GOT3 (cell line): ENCODE data around the gene C2orf76.
"Not testable (repeated sequence)": the region's sequence is repeated elsewhere in the genome, so short reads cannot be mapped to it uniquely, and the experiment has no call there.

Source experiments
- DNase-seq: peaks from one replicate; lab custom pipeline; 2025; ENCODE audit warnings: mixed read lengths; lab: John Stamatoyannopoulos, UW

C2orf76 gene

GRCh38 chr2:119294671-119295070, 72.0 kb downstream of the C2orf76 start:
- no peak for DNase-seq

DNA sequence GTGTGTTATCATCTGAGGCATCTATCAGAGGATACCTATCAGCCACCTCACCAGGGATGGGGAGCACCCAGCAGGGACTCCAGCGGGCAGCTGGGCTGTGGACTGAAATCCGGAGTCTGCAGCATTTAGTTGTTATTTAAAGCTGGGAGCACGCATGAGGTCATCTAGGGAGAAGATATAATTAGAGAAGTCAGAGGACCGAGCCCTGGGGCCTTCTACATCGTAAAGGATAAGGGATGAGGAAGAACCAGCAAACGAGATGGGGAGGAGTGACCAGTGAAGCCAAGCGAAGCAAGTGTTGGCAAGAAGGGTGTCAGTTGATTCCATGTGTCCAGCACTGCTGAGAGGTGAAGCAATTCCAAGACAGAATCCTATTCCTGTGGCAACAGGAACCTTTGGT, 72.7 kb downstream of the C2orf76 start:
- no peak for DNase-seq

- no peak for DNase-seq
Observed at GRCh38 chr2:119293254-119293653, 73.4 kb downstream of the C2orf76 start.

DNA sequence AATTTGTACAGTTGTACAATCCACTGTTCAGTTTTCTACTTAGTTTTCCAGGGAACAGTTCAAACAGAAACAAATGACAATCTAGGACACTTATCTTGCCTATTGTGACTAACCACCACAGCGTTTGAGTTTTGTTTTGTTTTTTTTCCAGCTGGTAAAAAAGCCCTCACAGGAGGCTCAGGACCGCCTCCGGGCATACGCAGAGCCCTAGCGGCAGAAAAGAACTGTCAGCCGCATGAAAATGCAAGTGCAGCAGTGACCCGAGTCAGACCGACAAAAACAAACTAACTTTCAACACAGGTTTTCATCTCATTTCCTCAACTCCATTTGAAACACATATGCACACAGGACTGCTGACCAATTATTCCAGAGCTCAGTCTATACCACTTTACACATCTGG, 74.4 kb downstream of the C2orf76 start:
- no peak for DNase-seq

DNA sequence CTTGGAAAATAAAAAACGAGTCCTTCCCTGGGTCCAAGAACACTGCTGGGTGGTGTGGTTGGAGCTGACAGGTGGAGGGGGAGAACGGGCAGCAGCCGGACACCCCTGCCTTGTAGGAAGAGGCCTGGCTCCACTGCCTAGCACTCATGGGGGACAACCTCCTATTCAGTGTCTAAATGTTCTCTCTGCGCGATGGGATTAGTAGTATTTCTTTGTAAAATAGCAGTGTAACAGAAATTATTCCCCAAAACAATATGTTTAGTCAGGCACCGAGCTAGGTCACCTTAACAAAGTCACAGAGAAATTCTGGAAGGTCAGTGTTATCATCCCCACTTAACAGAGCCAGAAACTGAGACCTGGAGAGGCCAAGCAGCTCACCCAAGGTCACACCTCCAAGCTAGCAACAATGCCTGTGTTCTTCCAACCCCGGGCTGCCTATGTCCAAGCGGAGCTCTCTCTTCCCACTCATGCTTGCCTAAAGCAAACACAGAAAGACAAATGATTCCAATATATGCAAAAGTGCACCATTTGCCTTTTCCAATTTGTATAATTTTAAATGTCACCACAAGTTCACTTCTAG, 75.0 kb downstream of the C2orf76 start:
- no peak for DNase-seq

DNA sequence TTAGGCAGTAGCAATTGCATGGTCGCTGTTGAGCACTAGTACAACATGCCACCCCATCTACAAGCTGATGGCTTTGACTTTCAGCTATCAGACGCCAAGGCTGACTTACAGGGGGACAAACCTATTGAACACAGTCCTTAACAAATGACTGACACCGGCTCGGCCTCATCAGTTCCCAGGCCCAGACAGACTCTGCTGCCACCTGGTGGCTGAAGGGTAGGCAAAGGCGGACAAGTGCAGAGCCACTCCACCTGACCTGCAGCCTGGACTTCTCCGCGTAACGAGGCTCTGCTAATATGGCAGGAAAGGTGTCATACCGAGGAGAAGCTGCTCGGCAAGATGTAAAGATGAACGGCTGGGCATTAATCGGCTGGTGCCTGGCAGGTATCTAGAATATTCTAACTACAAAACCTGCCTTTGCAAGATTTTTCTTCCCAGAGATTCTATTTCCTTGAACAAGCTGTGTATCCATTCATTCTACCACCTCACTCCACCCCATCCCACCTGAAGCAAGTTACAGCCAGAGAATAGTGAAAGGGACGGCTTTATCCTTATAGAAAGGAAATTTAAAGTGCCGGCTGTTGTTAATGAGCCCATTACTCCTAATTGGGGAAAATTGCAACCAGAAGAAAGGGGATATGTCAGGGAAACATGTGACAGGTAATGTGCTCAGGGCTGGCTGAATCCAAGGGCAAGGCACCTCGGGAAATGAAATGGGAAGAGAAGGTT, 75.6 kb downstream of the C2orf76 start:
- no peak for DNase-seq

DNA sequence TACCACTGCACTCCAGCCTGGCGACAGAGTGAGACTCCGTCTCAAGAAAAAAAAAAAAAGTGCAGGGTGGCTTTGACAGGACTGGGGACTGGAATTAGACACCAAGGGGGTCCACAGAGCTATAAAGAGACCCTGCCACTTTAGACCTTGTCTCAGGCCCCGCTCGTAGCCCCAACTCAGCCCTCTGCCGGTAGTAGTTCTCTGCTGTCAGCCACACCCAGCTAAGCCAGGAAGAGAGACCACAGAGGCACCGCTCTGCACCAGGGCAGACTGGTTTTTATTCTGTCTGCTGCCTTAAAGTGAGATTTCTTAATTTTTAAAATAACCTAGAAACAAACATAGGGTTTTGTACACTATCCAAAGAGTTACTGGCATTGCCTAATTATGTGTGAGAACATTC, 77.0 kb downstream of the C2orf76 start:
- DNase-seq = no peak

GRCh38 chr2:119289093-119289492, 77.5 kb downstream of the C2orf76 start:
- no peak for DNase-seq

DNA sequence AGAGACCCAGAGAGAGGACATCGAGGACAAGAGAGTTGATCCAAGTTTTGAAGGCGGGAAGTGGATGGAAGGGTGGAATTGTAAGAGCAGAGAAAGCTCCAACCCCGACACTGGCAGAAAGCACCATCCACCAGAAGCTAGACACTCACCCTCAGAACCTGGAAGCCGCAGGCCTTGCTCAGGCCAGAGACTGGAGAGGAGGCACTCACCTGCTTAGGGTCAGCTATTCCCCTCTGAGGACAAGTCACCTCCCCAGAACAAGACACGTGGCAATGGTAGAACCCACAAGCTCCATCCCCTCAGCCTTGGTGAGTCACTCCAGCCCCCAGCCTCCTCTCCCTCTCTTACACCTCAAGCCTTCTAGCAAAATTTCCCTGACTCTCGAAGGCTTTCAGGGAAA, 78.1 kb downstream of the C2orf76 start:
- DNase-seq = no peak

- DNase-seq = no peak
Observed at GRCh38 chr2:119286661-119287060, 80.0 kb downstream of the C2orf76 start.

GRCh38 chr2:119283873-119284331, 82.7 kb downstream of the C2orf76 start:
- peak; percentile 38 for DNase-seq

DNA sequence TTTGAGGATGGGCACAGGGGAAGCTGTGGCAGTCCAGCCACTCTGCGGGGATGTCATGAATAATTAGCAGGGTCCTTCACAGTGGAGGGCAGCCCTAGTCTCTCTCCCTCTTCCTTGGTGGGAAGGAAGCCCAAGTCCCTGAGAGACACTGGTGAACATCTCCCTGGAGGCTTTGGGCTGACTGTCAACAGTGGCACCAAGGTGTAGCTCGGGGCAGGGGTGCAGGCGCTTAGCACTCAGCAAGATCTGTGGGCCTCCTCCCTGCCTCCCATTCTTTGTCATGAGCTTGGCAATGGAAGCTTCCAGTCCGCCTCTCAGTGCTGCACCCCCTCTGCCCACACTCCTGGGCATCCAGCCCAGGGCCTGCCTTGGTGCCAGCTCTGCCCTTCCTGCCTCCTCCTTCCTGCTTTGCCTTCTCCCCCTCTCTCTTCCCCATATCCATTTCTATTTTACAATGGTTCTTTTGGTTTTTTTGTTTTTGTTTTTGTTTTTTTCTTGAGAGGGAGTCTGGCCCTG, 83.6 kb downstream of the C2orf76 start:
- DNase-seq = peak; percentile 21

- DNase-seq = no peak
Observed at GRCh38 chr2:119282146-119282995, 84.3 kb downstream of the C2orf76 start.

- no peak for DNase-seq
Observed at GRCh38 chr2:119280680-119281079, 86.0 kb downstream of the C2orf76 start.

DNA sequence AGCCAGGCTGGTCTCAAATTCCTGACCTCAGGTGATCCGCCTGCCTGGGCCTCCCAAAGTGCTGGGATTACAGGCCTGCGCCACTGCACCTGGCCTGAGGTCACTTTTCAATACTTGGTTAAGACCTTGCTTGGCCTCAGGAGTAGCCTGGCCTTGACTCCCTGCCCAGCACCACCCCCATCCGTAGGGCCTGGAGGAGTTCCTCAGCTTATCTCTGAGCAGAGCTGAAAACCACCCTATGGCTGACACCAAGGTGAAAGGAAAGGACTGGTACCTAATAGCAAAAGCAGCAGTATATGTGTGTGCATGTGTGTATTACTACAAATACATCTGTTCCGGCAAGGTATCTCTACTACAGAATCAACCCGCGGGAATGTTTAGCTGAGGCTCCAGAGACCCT, 87.0 kb downstream of the C2orf76 start:
- DNase-seq = no peak

DNA sequence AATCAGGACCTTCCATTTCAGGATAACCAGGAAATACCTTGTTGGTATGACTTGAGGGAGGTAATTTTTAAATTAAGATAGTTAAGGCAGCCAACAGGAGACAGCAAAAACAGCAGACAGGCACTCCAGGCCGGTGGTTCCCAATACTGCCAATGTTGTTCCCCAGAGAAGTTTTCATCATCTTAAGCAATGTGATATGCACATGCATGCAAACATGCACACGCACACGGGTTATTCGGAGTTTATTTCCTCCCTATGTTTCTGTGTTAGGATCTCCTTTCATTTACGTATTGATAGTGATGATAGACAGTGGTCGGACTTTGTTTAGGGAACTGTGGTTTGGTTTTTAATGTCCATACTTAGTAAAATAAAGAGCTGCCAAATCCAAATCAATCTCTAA, 87.7 kb downstream of the C2orf76 start:
- no peak for DNase-seq

DNA sequence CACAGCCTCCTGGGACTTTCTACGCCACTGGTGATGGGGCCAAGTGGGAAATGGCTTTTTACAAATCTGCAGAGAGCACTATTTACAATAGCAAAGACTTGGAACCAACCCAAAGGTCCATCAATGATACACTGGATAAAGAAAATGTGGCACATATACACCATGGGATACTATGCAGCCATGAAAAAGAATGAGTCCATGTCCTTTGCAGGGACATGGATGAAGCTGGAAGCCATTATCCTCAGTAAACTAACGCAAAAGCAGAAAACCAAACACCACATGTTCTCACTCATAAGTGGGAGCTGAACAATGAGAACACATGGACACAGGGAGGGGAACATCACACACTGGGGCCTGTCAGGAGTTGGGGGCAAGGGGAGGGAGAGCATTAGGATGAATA, 88.2 kb downstream of the C2orf76 start:
- not testable (repeated sequence) for DNase-seq

GRCh38 chr2:119276864-119277263, 89.8 kb downstream of the C2orf76 start:
- DNase-seq = no peak

DNA sequence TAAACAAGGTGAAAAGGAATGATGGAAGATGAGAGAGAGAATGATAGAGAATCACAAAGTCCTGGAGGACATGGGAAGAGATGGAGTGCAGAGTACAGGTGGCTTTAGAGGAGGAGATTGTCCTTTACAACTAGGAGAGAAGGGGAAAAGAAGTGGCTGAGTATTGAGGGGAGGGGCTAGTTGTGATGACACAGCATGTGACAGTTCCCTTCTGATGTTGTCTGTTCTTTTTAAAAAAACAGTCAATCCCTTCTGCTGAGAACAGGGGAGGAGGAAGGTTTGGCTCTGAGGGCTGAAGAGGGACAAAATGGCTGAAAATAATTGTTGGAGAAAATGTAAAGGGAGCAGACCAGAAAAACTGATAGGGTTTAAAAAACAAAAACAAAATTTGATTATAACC, 99.0 kb downstream of the C2orf76 start:
- no peak for DNase-seq

DNA sequence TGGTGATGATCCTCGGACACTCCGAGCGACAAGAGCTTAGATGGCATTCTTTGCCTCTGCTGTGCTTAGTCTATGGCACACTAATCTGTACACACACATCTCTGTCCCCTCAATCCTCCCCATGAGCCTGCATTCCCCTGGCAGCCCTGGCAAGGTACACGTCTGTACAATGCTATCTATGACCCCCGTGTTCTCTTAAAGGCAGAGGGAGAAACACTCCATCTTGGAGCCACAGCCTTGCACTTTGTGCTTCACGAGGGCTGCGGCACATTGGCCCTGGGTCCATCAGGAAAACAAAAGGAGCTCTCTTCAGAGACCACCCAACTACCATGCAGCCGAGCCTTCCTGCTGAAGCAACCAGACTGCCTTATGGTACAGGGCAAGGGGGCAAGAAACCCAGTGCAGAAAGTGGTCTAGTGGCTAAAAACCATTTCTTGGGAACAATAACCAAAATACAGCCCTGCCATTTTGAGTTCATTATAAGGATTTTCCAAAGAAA, 100.5 kb downstream of the C2orf76 start:
- DNase-seq = no peak

GRCh38 chr2:119265693-119266066, 101.0 kb downstream of the C2orf76 start:
- DNase-seq = no peak
